ENCODE data around the gene C17orf100.

Gene C17orf100

GRCh38 chr17:6639586-6640535 lies 11.7 kb upstream of the C17orf100 start:
- peak overlapping the region; percentile 100 for H2AFZ ChIP-seq (ENCODE audit: low read length)
- TF ChIP-seq EZH2phosphoT487 (IDR thresholded peaks at IDR 0.05; ENCODE audit: borderline replicate concordance): no peak
- TF ChIP-seq, protein P1, sequence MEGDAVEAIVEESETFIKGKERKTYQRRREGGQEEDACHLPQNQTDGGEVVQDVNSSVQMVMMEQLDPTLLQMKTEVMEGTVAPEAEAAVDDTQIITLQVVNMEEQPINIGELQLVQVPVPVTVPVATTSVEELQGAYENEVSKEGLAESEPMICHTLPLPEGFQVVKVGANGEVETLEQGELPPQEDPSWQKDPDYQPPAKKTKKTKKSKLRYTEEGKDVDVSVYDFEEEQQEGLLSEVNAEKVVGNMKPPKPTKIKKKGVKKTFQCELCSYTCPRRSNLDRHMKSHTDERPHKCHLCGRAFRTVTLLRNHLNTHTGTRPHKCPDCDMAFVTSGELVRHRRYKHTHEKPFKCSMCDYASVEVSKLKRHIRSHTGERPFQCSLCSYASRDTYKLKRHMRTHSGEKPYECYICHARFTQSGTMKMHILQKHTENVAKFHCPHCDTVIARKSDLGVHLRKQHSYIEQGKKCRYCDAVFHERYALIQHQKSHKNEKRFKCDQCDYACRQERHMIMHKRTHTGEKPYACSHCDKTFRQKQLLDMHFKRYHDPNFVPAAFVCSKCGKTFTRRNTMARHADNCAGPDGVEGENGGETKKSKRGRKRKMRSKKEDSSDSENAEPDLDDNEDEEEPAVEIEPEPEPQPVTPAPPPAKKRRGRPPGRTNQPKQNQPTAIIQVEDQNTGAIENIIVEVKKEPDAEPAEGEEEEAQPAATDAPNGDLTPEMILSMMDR (conservative IDR thresholded peaks at IDR 0.05; ENCODE audit: low read length): no peak
- peaks cover 22% of the 10 kb centered on the region for H4K20me1 ChIP-seq (ENCODE audit: insufficient read depth, low read length, poor library complexity, severe bottlenecking)
- no peaks in the 10 kb centered on the region for H3K27me3 ChIP-seq (ENCODE audit: insufficient read depth, low read length, poor library complexity, severe bottlenecking)
- peak overlapping the region; percentile 87 for H3K4me2 ChIP-seq (ENCODE audit: low read depth, low read length, poor library complexity, severe bottlenecking)
- no peaks in the 10 kb centered on the region for H3K9me2 ChIP-seq (replicated peaks; ENCODE audit: low read depth, low read length)
- peak overlapping the region; percentile 76 for H3K9ac ChIP-seq (ENCODE audit: low read depth, low read length, poor library complexity, severe bottlenecking)
- H3F3A ChIP-seq (ENCODE audit: low read depth): no peaks in the 10 kb centered on the region
- peak overlapping the region; percentile 88 for H3K4me3 ChIP-seq (ENCODE audit: low read length, poor library complexity, severe bottlenecking)
- no peaks in the 10 kb centered on the region for H3K9me3 ChIP-seq (ENCODE audit: insufficient read depth, low read depth, low read length)
- H3K4me1 ChIP-seq (ENCODE audit: insufficient read depth, low read length, poor library complexity, severe bottlenecking): peaks cover 23% of the 10 kb centered on the region
- peaks cover 15% of the 10 kb centered on the region; the same call in 1 of the 2 replicates for H3K36me3 ChIP-seq (ENCODE audit: insufficient read depth, low read length)
- H3K79me2 ChIP-seq (ENCODE audit: insufficient read depth, low read length): peaks cover 44% of the 10 kb centered on the region

- no peaks in the 10 kb centered on the region for H3K9me2 ChIP-seq (replicated peaks; ENCODE audit: low read depth, low read length)
Measured at GRCh38 chr17:6640536-6641246, 10.9 kb upstream of the C17orf100 start, which contains the start of the genes KIAA0753 and TXNDC17. TSS of gene KIAA0753 (minus strand) at chr17:6640711. CDS start at chr17:6635103, 5,608 bp downstream. TSS of gene TXNDC17 (plus strand) at chr17:6641060. CDS start at chr17:6641083, 23 bp downstream.

GRCh38 chr17:6641247-6641863 lies 10.2 kb upstream of the C17orf100 start:
- peaks cover 22% of the 10 kb centered on the region for H4K20me1 ChIP-seq (ENCODE audit: insufficient read depth, low read length, poor library complexity, severe bottlenecking)
- peaks cover 44% of the 10 kb centered on the region for H3K79me2 ChIP-seq (ENCODE audit: insufficient read depth, low read length)
- peak overlapping the region; percentile 100 for H2AFZ ChIP-seq (ENCODE audit: low read length)
- peak overlapping the region; percentile 87 for H3K4me2 ChIP-seq (ENCODE audit: low read depth, low read length, poor library complexity, severe bottlenecking)
- no peaks in the 10 kb centered on the region for H3K9me3 ChIP-seq (ENCODE audit: insufficient read depth, low read depth, low read length)
- no peaks in the 10 kb centered on the region for H3K9me2 ChIP-seq (replicated peaks; ENCODE audit: low read depth, low read length)
- no peak for TF ChIP-seq EZH2phosphoT487 (IDR thresholded peaks at IDR 0.05; ENCODE audit: borderline replicate concordance)
- TF ChIP-seq, protein P1 (conservative IDR thresholded peaks at IDR 0.05; ENCODE audit: low read length): no peak
- H3K36me3 ChIP-seq (ENCODE audit: insufficient read depth, low read length): peaks cover 16% of the 10 kb centered on the region; the same call in 1 of the 2 replicates
- peak overlapping the region; percentile 88 for H3K4me3 ChIP-seq (ENCODE audit: low read length, poor library complexity, severe bottlenecking)
- H3K4me1 ChIP-seq (ENCODE audit: insufficient read depth, low read length, poor library complexity, severe bottlenecking): peaks cover 23% of the 10 kb centered on the region
- H3K9ac ChIP-seq (ENCODE audit: low read depth, low read length, poor library complexity, severe bottlenecking): peak overlapping the region; percentile 76
- no peaks in the 10 kb centered on the region for H3K27me3 ChIP-seq (ENCODE audit: insufficient read depth, low read length, poor library complexity, severe bottlenecking)
- H3F3A ChIP-seq (ENCODE audit: low read depth): no peaks in the 10 kb centered on the region

More at GRCh38 chr17:6640536-6641246, 10.9 kb upstream of the C17orf100 start, which contains the start of the genes KIAA0753 and TXNDC17:
- H3K4me3 ChIP-seq (ENCODE audit: low read length, poor library complexity, severe bottlenecking): peak within 1 kb of the TSS; percentile 88
- peaks cover 23% of the 10 kb centered on the region for H3K4me1 ChIP-seq (ENCODE audit: insufficient read depth, low read length, poor library complexity, severe bottlenecking)
- H4K20me1 ChIP-seq (ENCODE audit: insufficient read depth, low read length, poor library complexity, severe bottlenecking): peaks cover 22% of the 10 kb centered on the region
- H3K4me2 ChIP-seq (ENCODE audit: low read depth, low read length, poor library complexity, severe bottlenecking): peak within 1 kb of the TSS; percentile 87
- no peaks in the 10 kb centered on the region for H3K9me3 ChIP-seq (ENCODE audit: insufficient read depth, low read depth, low read length)
- H3K27me3 ChIP-seq (ENCODE audit: insufficient read depth, low read length, poor library complexity, severe bottlenecking): no peaks in the 10 kb centered on the region
- H3K36me3 ChIP-seq (ENCODE audit: insufficient read depth, low read length): peaks cover 16% of the 10 kb centered on the region; the same call in 1 of the 2 replicates
- TF ChIP-seq, protein P1 (conservative IDR thresholded peaks at IDR 0.05; ENCODE audit: low read length): no peak
- no peak for TF ChIP-seq EZH2phosphoT487 (IDR thresholded peaks at IDR 0.05; ENCODE audit: borderline replicate concordance)
- peaks cover 44% of the 10 kb centered on the region for H3K79me2 ChIP-seq (ENCODE audit: insufficient read depth, low read length)
- H2AFZ ChIP-seq (ENCODE audit: low read length): peak within 1 kb of the TSS; percentile 100
- peak within 1 kb of the TSS; percentile 76 for H3K9ac ChIP-seq (ENCODE audit: low read depth, low read length, poor library complexity, severe bottlenecking)
- H3F3A ChIP-seq (ENCODE audit: low read depth): no peaks in the 10 kb centered on the region
